Ectodermal cell (in vitro differentiated cells): Measurements from ENCODE around the gene NAV3.
"Not testable (repeated sequence)": the region's sequence is repeated elsewhere in the genome, so short reads cannot be mapped to it uniquely, and the experiment has no call there.

Source experiments
- H3K27ac ChIP-seq: 2 replicates; pipeline ENCODE4 v1.7.0; 2013; ENCODE audit warnings: mild to moderate bottlenecking, low read depth, low read length; ENCODE audit not compliant: insufficient read depth, poor library complexity, severe bottlenecking
- H3K27me3 ChIP-seq: 2 replicates; pipeline ENCODE4 v1.7.0; 2013; ENCODE audit warnings: mild to moderate bottlenecking, low read length; ENCODE audit not compliant: insufficient read depth, control insufficient read depth, poor library complexity, severe bottlenecking
- H3K36me3 ChIP-seq: one replicate; pipeline ENCODE4 v1.7.0; 2013; ENCODE audit warnings: low read length; ENCODE audit not compliant: control insufficient read depth, insufficient read depth
- H3K4me1 ChIP-seq: one replicate; pipeline ENCODE4 v1.7.0; 2013; ENCODE audit warnings: low read length; ENCODE audit not compliant: control insufficient read depth, insufficient read depth
- H3K4me3 ChIP-seq: 2 replicates; pipeline ENCODE4 v1.7.0; 2013; ENCODE audit warnings: low read depth, low read length, control low read depth; ENCODE audit not compliant: insufficient read depth
- H3K9me3 ChIP-seq: 2 replicates; pipeline ENCODE4 v1.7.0; 2013; ENCODE audit warnings: mild to moderate bottlenecking, low read length, moderate library complexity; ENCODE audit not compliant: control insufficient read depth
- WGBS, 2 experiments: methylation state at CpG; one replicate each; pipeline ENCODE4 v1.1.7; 2013; ENCODE audit warnings: missing lambda C conversion rate in 2 of 2; 5-methylcytosine and 5-hydroxymethylcytosine counted together

The NAV3 gene

GRCh38 chr12:78101946-78102635, 271.4 kb downstream of the NAV3 start:
- Histone ChIP-seq H3K27me3 (no peaks in the 10 kb centered on the region), H3K27ac (no peak overlapping the region), H3K9me3 (no peaks in the 10 kb centered on the region), H3K4me1 (no peaks in the 10 kb centered on the region), H3K4me3 (no peak overlapping the region), H3K36me3 (no peaks in the 10 kb centered on the region)
- WGBS, 2 experiments, result 92% methylated on average over 3 of the region's 4 CpGs

- H3K27me3 ChIP-seq, H3K4me3 ChIP-seq, H3K36me3 ChIP-seq, H3K4me1 ChIP-seq, H3K9me3 ChIP-seq, H3K27ac ChIP-seq: not testable (repeated sequence)
- 96 to 100% methylated on average over 2 of the region's 2 CpGs for whole genome bisulfite sequencing, 2 experiments
These were observed 272.1 kb downstream of the NAV3 start for GRCh38 chr12:78102801-78103200.

- Histone ChIP-seq H3K27me3 (no peaks in the 10 kb centered on the region), H3K27ac (no peak overlapping the region), H3K4me3 (no peak overlapping the region), H3K4me1 (no peaks in the 10 kb centered on the region), H3K9me3 (no peaks in the 10 kb centered on the region), H3K36me3 (no peaks in the 10 kb centered on the region)
- 86 to 87% methylated on average over 1 of the region's 1 CpG for WGBS, 2 experiments
These were observed 285.2 kb downstream of the NAV3 start for GRCh38 chr12:78115889-78116288.

GRCh38 chr12:78118036-78118435, 287.3 kb downstream of the NAV3 start:
- 69 to 76% methylated on average over 6 of the region's 6 CpGs for WGBS, 2 experiments
- Histone ChIP-seq H3K9me3 (no peaks in the 10 kb centered on the region), H3K36me3 (no peaks in the 10 kb centered on the region), H3K4me1 (no peaks in the 10 kb centered on the region), H3K27me3 (no peaks in the 10 kb centered on the region), H3K4me3 (no peak overlapping the region), H3K27ac (no peak overlapping the region)

GRCh38 chr12:78118486-78118885, 287.8 kb downstream of the NAV3 start:
- Histone ChIP-seq H3K27ac (no peak overlapping the region), H3K27me3 (no peaks in the 10 kb centered on the region), H3K36me3 (no peaks in the 10 kb centered on the region), H3K4me1 (no peaks in the 10 kb centered on the region), H3K4me3 (no peak overlapping the region), H3K9me3 (no peaks in the 10 kb centered on the region)
- 95 to 100% methylated on average over 2 of the region's 2 CpGs for WGBS, 2 experiments

- Histone ChIP-seq H3K27me3 (no peaks in the 10 kb centered on the region), H3K36me3 (no peaks in the 10 kb centered on the region), H3K4me1 (no peaks in the 10 kb centered on the region), H3K9me3 (no peaks in the 10 kb centered on the region), H3K27ac (no peak overlapping the region), H3K4me3 (no peak overlapping the region)
- WGBS, 2 experiments, result 93 to 94% methylated on average over 12 of the region's 12 CpGs
These were observed 288.7 kb downstream of the NAV3 start for GRCh38 chr12:78119351-78119918.

GRCh38 chr12:78120306-78120705, 289.6 kb downstream of the NAV3 start:
- Histone ChIP-seq H3K4me3 (no peak overlapping the region), H3K27ac (no peak overlapping the region), H3K27me3 (no peaks in the 10 kb centered on the region), H3K36me3 (no peaks in the 10 kb centered on the region), H3K4me1 (no peaks in the 10 kb centered on the region), H3K9me3 (no peaks in the 10 kb centered on the region)

GRCh38 chr12:78120866-78121560, 290.3 kb downstream of the NAV3 start:
- no peaks in the 10 kb centered on the region for H3K27me3 ChIP-seq
- no peaks in the 10 kb centered on the region for H3K9me3 ChIP-seq
- no peaks in the 10 kb centered on the region for H3K4me1 ChIP-seq
- 91 to 94% methylated on average over 4 to 5 of the region's 6 CpGs for WGBS, 2 experiments
- H3K36me3 ChIP-seq, result no peaks in the 10 kb centered on the region
- no peak overlapping the region for H3K27ac ChIP-seq
- H3K4me3 ChIP-seq, result no peak overlapping the region

GRCh38 chr12:78121969-78122610, 291.4 kb downstream of the NAV3 start:
- no peaks in the 10 kb centered on the region for H3K9me3 ChIP-seq
- WGBS, 2 experiments, result 93 to 95% methylated on average over 15 to 16 of the region's 16 CpGs
- H3K27me3 ChIP-seq, result no peaks in the 10 kb centered on the region
- H3K4me1 ChIP-seq, result no peaks in the 10 kb centered on the region
- no peaks in the 10 kb centered on the region for H3K36me3 ChIP-seq
- no peak overlapping the region for H3K4me3 ChIP-seq
- H3K27ac ChIP-seq, result no peak overlapping the region

- Histone ChIP-seq H3K9me3 (no peaks in the 10 kb centered on the region), H3K4me3 (no peak overlapping the region), H3K27me3 (no peaks in the 10 kb centered on the region), H3K27ac (no peak overlapping the region), H3K4me1 (no peaks in the 10 kb centered on the region), H3K36me3 (no peaks in the 10 kb centered on the region)
- WGBS, 2 experiments, result 65 to 72% methylated on average over 2 of the region's 2 CpGs
These were observed 297.5 kb downstream of the NAV3 start for GRCh38 chr12:78128211-78128610.
